CD4-positive, alpha-beta T cell (primary cell): Measurements from ENCODE around the gene CBR4. TPM values are rescaled to one million over a fixed set of nuclear protein-coding genes. Genes with fewer than 3 reads are reported as not detected.

ENCODE experiments used
- ATAC-seq: fragments of 200-7000 bp; cut with Tn5 transposase; one replicate; pipeline ENCODE4 v1.10.0; 2022; ENCODE audit warnings: mild to moderate bottlenecking; ENCODE audit not compliant: poor library complexity
- CTCF ChIA-PET: fragments of 350-600 bp; sonication (Branson Sonifier 250); formaldehyde crosslinking; loops from one replicate; lab custom pipeline; 2021; ENCODE audit warnings: antibody characterized with exemption, inconsistent platforms; lab: Charles Lee
- POLR2A ChIA-PET: fragments of 350-600 bp; sonication (Branson Sonifier 250); formaldehyde crosslinking; loops from one replicate; lab custom pipeline; 2021; ENCODE audit warnings: antibody characterized with exemption, inconsistent platforms; lab: Charles Lee
- DNase-seq, 14 experiments: peaks; one replicate each; pipeline ENCODE4 v3.0.0-alpha.2; 2013 to 2020; ENCODE audit warnings: mixed read lengths in 2 of 14
- H3K27ac ChIP-seq, 2 donors: one replicate each; pipeline versions ENCODE4 v1.5.1 to v1.7.0; 2013; ENCODE audit warnings: low read length in 2 of 2, low read depth in 1 of 2, mild to moderate bottlenecking in 1 of 2
- H3K27me3 ChIP-seq, 2 experiments: 1 replicate in 1 of 2; 2 replicates in 1 of 2; pipeline versions ENCODE4 v1.6.1 to v1.7.0; 2013; ENCODE audit warnings: low read length in 2 of 2, control low read depth in 1 of 2, mild to moderate bottlenecking in 1 of 2, moderate library complexity in 1 of 2; ENCODE audit not compliant: insufficient read depth in 2 of 2, control insufficient read depth in 1 of 2
- H3K36me3 ChIP-seq: one replicate; pipeline ENCODE4 v1.6.1; 2013; ENCODE audit warnings: low read length, control low read depth; ENCODE audit not compliant: insufficient read depth
- H3K4me1 ChIP-seq: one replicate; pipeline ENCODE4 v1.6.1; 2013; ENCODE audit warnings: low read length, control low read depth; ENCODE audit not compliant: insufficient read depth
- H3K4me3 ChIP-seq: one replicate; pipeline ENCODE4 v1.5.1; 2013; ENCODE audit warnings: mild to moderate bottlenecking, low read length, moderate library complexity
- H3K9me3 ChIP-seq, 2 experiments: 1 replicate in 1 of 2; 2 replicates in 1 of 2; pipeline versions ENCODE4 v1.6.1 to v1.7.0; 2013; ENCODE audit warnings: low read length in 2 of 2, mild to moderate bottlenecking in 2 of 2, control low read depth in 1 of 2, moderate library complexity in 1 of 2; ENCODE audit not compliant: control insufficient read depth in 1 of 2, insufficient read depth in 1 of 2
- H3K27ac Mint-ChIP-seq: one replicate; pipeline ENCODE4 v1.8.0; 2020; ENCODE audit warnings: mixed read lengths
- H3K27me3 Mint-ChIP-seq: one replicate; pipeline ENCODE4 v1.8.0; 2021; ENCODE audit warnings: mixed read lengths
- H3K36me3 Mint-ChIP-seq: one replicate; pipeline ENCODE4 v1.8.0; 2021; ENCODE audit warnings: low read depth, mixed read lengths
- H3K4me1 Mint-ChIP-seq: one replicate; pipeline ENCODE4 v1.8.0; 2021; ENCODE audit warnings: low read depth, mixed read lengths
- H3K4me3 Mint-ChIP-seq: one replicate; pipeline ENCODE4 v1.8.0; 2020; ENCODE audit warnings: mild to moderate bottlenecking, mixed read lengths
- H3K9me3 Mint-ChIP-seq: one replicate; pipeline ENCODE4 v1.8.0; 2020; ENCODE audit warnings: mixed read lengths
- CTCF ChIP-seq: fragments of 200-600 bp; IDR thresholded peaks from one replicate; pipeline ENCODE4 v1.8.0; 2022; ENCODE audit warnings: antibody characterized with exemption, mild to moderate bottlenecking
- intact Hi-C, 2 experiments: fragments of 100-400 bp; cut with DNase I in 1 of 2; cut with micrococcal nuclease in 1 of 2; formaldehyde crosslinking; loops; one replicate each; pipeline versions ENCODE4 v1.15.1 to v1.9.0; 2023 to 2025; cut with DNase I, micrococcal nuclease
- total RNA-seq, 174 experiments: library from RNA in 2 of 174; stranded (reverse) in 2 of 174; gene quantifications; one replicate each; pipeline ENCODE4 v1.2.3 and lab custom pipeline; 2021 to 2026

CBR4 gene
- total RNA-seq, 2 experiments from 2014 or later = 5.1 to 5.4 TPM

DNA sequence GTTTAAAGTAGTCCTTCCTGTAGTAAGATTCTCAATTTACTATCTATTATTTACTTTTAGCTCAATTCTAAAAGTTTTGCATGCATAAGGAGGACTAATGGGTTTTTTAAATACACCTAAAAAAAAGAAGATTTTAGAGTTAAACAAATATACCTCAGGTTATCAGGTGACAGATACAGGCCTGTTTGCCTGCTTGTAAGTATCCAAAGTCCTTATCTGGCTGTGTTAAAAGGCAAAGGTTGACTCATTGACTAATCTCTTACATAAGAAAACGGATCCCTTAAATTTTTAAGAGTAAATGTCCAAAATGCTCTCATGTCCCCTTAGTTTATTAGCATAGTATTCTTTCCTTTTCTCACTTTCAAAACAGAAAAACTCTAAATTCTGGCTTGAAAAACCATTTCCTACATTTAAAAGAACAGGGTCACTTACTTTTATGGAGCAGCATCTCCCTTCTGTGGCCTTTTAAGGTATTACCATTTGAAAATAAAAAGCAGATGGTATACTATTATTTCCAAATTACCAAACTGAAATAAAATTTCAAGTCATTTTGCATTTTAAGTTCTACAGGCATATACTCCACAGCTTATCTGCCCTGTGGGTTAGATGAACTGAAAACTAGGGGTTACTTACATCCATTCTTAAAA is 4.5 kb downstream of the CBR4 start:
- ChIA-PET POLR2A (no interaction called here), CTCF (no interaction called here)
- peaks cover 80% of the 10 kb centered on the region for H3K36me3 Mint-ChIP-seq
- ATAC-seq (no peak), DNase-seq (no peak)
- H3K9me3 Mint-ChIP-seq = no peaks in the 10 kb centered on the region
- Histone ChIP-seq H3K9me3 (no peaks in the 10 kb centered on the region), H3K27me3 (no peaks in the 10 kb centered on the region), H3K27ac (no peak overlapping the region), H3K4me3 (no peak overlapping the region), H3K4me1 (peaks cover 15% of the 10 kb centered on the region), H3K36me3 (peaks cover 23% of the 10 kb centered on the region)
- H3K4me1 Mint-ChIP-seq = peaks cover 39% of the 10 kb centered on the region
- H3K27ac Mint-ChIP-seq = no peak overlapping the region
- TF ChIP-seq CTCF = no peak
- H3K27me3 Mint-ChIP-seq = no peaks in the 10 kb centered on the region
- intact Hi-C loops = loop anchor here (1.0 to 10.0 kb wide), 6 partner anchors 81 to 752 kb away; partner anchors contain the start of genes DDX60 (in 1 of the 2) and HPF1 (in 1 of the 2)
- no peak overlapping the region for H3K4me3 Mint-ChIP-seq

DNA sequence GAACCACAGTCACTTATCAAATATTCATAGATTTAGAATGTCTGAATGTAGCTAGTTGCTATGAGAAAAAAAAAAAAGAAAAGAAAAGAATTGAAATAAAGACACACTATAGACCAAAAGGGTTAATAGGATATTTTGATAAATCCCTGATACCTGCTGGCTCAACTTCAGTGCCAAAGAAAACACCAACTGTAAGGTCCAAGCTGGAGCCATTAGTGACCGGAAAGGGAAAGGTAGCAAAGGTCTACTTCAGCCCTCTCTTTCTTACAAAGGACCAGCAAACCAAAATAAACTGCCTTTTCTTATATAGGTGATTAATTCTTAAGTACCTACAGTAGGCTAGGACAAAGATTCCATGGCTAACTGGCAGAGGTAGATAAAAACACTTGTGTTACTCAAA is 9.7 kb downstream of the CBR4 start:
- ChIA-PET POLR2A (interaction anchor here (0.9 kb wide), 1 partner anchor 10 kb away, joined by 4 read pairs; the partner anchor contains the start of gene CBR4), CTCF (interaction anchor here (0.6 kb wide), 1 partner anchor 16 kb away, joined by 3 read pairs; no protein-coding TSS in a partner anchor)
- H3K27me3 ChIP-seq = no peaks in the 10 kb centered on the region
- H3K4me1 ChIP-seq = no peaks in the 10 kb centered on the region
- ATAC-seq (no peak), DNase-seq (no peak)
- H3K9me3 ChIP-seq = no peaks in the 10 kb centered on the region
- H3K27ac Mint-ChIP-seq = no peak overlapping the region
- H3K4me3 Mint-ChIP-seq = no peak overlapping the region
- intact Hi-C loops = loop anchor here in 1 of 2 experiments (10.0 kb wide), 1 partner anchor 526 kb away; no protein-coding TSS in a partner anchor
- no peaks in the 10 kb centered on the region for H3K27me3 Mint-ChIP-seq
- no peaks in the 10 kb centered on the region for H3K9me3 Mint-ChIP-seq
- H3K27ac ChIP-seq = no peak overlapping the region
- peaks cover 34% of the 10 kb centered on the region for H3K36me3 ChIP-seq
- H3K36me3 Mint-ChIP-seq = peaks cover 88% of the 10 kb centered on the region
- H3K4me3 ChIP-seq = no peak overlapping the region
- peaks cover 8% of the 10 kb centered on the region for H3K4me1 Mint-ChIP-seq
- TF ChIP-seq CTCF = no peak

DNA sequence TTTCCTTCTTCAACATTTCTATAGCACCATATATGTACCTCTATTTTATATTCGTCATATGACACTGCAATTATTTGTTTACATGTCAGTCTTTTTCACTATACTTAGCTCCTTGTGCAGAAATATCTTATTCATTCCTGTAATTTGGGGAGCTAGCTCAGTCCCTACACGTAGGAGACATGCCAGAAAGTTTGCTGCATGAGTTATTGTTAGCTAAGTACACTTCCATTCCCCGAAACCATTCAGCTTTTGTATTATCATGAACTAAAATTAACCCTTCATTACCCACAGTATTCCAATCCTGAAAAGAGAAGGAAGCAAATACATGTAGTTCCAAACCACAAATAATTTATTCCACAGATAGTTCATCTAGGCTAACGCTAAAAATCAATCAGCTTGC is 10.2 kb downstream of the CBR4 start:
- H3K4me1 Mint-ChIP-seq = peaks cover 8% of the 10 kb centered on the region
- Histone ChIP-seq H3K4me1 (no peaks in the 10 kb centered on the region), H3K27me3 (no peaks in the 10 kb centered on the region), H3K9me3 (no peaks in the 10 kb centered on the region), H3K36me3 (peaks cover 34% of the 10 kb centered on the region), H3K4me3 (no peak overlapping the region), H3K27ac (no peak overlapping the region)
- POLR2A ChIA-PET = interaction anchor here (0.9 kb wide), 1 partner anchor 10 kb away, joined by 4 read pairs; the partner anchor contains the start of gene CBR4
- CTCF ChIA-PET = interaction anchor here (0.6 to 0.7 kb wide), 3 partner anchors 17 to 695 kb away, joined by 3 to 4 read pairs (median 3); no protein-coding TSS in a partner anchor
- no peaks in the 10 kb centered on the region for H3K27me3 Mint-ChIP-seq
- no peak for ATAC-seq
- no peaks in the 10 kb centered on the region for H3K9me3 Mint-ChIP-seq
- H3K27ac Mint-ChIP-seq = no peak overlapping the region
- intact Hi-C loops = loop anchor here (5.0 to 10.0 kb wide), 4 partner anchors 485 to 567 kb away; no protein-coding TSS in a partner anchor
- no peak overlapping the region for H3K4me3 Mint-ChIP-seq
- DNase-seq = no peak
- TF ChIP-seq CTCF = no peak
- H3K36me3 Mint-ChIP-seq = peaks cover 85% of the 10 kb centered on the region
